Embryonic facial prominence (tissue), 1 donor: ENCODE measurements around the gene ZNF366.
"Not testable (repeated sequence)": the region's sequence is repeated elsewhere in the genome, so short reads cannot be mapped to it uniquely, and the experiment has no call there.

Source experiments
- DNase-seq: peaks from one replicate; pipeline ENCODE4 v3.0.0-alpha.2; 2016; ENCODE audit errors: extremely low spot score

ZNF366 gene

GRCh38 chr5:72407541-72407940, 99.7 kb downstream of the ZNF366 start:
- DNase-seq, result no peak

DNA sequence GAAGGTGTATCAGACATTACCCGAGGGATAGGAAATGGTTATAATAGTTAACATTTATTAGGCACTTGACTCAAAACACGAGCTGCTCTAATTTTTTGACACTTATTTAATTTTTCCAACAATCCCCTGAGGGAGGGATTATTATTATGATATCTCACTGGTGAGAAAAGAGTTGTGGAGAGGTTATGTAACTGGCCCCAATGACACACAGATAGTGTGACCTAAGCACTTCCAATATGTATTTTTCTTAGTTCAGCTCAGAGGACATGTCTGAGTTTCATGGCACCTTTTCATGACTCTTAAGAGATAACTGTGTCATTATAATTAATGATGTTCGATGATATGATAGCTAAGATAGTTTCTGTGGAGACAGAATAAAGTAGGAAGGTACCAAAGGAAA, 100.1 kb downstream of the ZNF366 start:
- DNase-seq, result no peak

DNA sequence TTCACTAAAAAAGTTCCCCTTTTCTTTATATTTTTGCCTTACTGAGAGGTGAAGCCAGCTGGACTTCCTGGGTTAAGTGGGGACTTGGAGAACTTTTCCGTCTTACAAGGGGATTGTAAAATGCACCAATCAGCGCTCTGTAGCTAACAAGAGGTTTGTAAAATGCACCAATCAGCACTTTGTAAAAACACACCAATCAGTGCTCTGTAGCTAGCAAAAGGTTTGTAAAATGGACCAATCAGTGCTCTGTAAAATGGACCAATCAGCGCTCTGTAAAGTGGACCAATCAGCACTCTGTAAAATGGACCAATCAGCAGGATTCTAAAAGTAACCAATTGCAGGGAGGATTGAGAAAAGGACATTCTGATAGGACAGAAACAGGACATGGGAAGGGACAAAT, 102.4 kb downstream of the ZNF366 start:
- not testable (repeated sequence) for DNase-seq

- no peak for DNase-seq
Measured at GRCh38 chr5:72402959-72403628, 104.1 kb downstream of the ZNF366 start.

DNA sequence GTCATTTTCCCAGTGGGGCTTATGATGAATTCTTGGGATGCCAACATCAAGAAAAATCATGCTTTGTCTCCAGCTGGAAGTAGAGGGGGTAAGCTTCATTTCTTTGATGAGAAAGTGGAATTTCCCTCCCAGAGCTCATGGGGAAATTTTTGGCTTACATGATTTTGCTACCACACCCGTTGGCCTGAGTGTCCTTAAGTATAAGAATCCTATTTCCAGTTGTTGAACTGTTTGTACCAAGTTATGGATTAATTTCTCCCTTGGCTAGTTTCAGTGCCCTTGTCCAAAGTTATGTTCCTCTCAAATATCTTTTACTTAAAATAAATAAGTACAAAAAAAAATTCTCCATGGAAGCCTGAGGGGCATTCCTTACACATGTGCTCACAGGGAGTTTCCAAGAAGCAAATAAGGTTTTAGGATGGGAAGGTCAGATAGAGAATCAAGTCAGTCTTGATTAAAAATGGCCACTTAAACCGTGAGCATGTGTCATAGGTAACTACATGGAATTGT, 104.8 kb downstream of the ZNF366 start:
- DNase-seq, result no peak

GRCh38 chr5:72400950-72401349, 106.3 kb downstream of the ZNF366 start:
- DNase-seq, result no peak

GRCh38 chr5:72397836-72398235, 109.4 kb downstream of the ZNF366 start:
- DNase-seq, result no peak

- DNase-seq, result no peak
Measured at GRCh38 chr5:72394688-72395087, 112.5 kb downstream of the ZNF366 start.

DNA sequence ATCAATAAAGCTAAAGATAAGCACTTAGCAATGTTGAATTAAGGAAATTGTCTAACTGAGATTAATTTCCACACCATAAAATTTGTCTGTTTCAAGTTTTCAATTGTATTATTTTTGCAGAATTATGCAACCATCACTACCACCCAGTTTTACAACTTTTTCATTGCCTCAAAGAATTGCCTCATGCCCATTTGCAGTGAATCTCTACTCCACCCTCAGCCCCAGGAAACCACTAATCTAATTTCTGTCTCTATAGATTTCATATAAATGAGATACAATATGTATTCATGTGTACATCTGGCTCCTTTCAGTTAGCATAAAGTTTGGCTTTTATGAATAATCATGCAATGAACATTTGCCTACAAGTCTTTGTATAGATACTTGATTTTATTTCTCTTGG, 114.2 kb downstream of the ZNF366 start:
- DNase-seq, result no peak
